Gastroesophageal sphincter (tissue), 4 donors: ENCODE measurements around the gene MYH6. TPM values are rescaled to one million over a fixed set of nuclear protein-coding genes. Genes with fewer than 3 reads are reported as not detected.

Experiments
- ATAC-seq: fragments of 150-250 bp; one replicate; pipeline ENCODE4 v1.9.1; 2016; ENCODE audit warnings: mild to moderate bottlenecking, moderate library complexity
- H3K27ac ChIP-seq, 4 donors: fragments of 200-600 bp; sonication (generic) in 3 of 4; 1 replicate in 3 of 4; 2 replicates in 1 of 4; pipeline ENCODE4 v1.5.1; 2016 to 2019
- H3K27me3 ChIP-seq: fragments of 200-600 bp; sonication (generic); one replicate; pipeline ENCODE4 v1.5.1; 2019
- H3K36me3 ChIP-seq, 2 donors: fragments of 200-600 bp; sonication (generic); one replicate each; pipeline ENCODE4 v1.5.1; 2019; ENCODE audit warnings: control low read depth in 1 of 2
- H3K4me1 ChIP-seq, 3 donors: fragments of 200-600 bp; sonication (generic); 1 replicate in 2 of 3; 2 replicates in 1 of 3; pipeline ENCODE4 v1.5.1; 2016 to 2019; ENCODE audit warnings: control low read depth in 2 of 3
- H3K4me3 ChIP-seq, 2 donors: fragments of 200-600 bp; sonication (generic); one replicate each; pipeline ENCODE4 v1.5.1; 2019; ENCODE audit warnings: mild to moderate bottlenecking in 1 of 2, moderate library complexity in 1 of 2
- H3K9me3 ChIP-seq, 3 donors: fragments of 200-600 bp; sonication (generic); one replicate each; pipeline ENCODE4 v1.5.1; 2017 to 2019; ENCODE audit warnings: control low read depth in 2 of 3
- EP300 ChIP-seq: sonication (generic); formaldehyde crosslinking; IDR thresholded peaks from one replicate; pipeline ENCODE4 v1.6.1; 2017; ENCODE audit warnings: antibody characterized with exemption, mild to moderate bottlenecking
- POLR2A ChIP-seq, 2 donors: fragments of 450-650 bp; IDR thresholded peaks; one replicate each; pipeline ENCODE4 v1.6.1; 2017; ENCODE audit warnings: antibody characterized with exemption in 2 of 2, mild to moderate bottlenecking in 2 of 2, moderate library complexity in 1 of 2
- POLR2AphosphoS5 ChIP-seq: sonication (generic); formaldehyde crosslinking; IDR thresholded peaks from one replicate; pipeline ENCODE4 v1.6.1; 2017; ENCODE audit warnings: antibody characterized with exemption
- WGBS, 2 donors: methylation state at CpG; one replicate each; pipeline ENCODE4 v1.1.5; 2018; ENCODE audit warnings: low coverage in 1 of 2; 5-methylcytosine and 5-hydroxymethylcytosine counted together
- total RNA-seq, 4 donors: library from RNA; depleted of rRNA; stranded (reverse); fragments of >200 nt; gene quantifications; one replicate each; pipeline ENCODE4 v1.1.0, GENCODE V29; 2016
- TF ChIP-seq, protein P1 (sequence below), 4 experiments: fragments of 200-600 bp in 2 of 4; fragments of 450-650 bp in 2 of 4; sonication (generic) in 1 of 4; IDR thresholded peaks; one replicate each; pipeline ENCODE4 v1.5.1; 2017 to 2019; ENCODE audit warnings: antibody characterized with exemption in 4 of 4, mild to moderate bottlenecking in 2 of 4, moderate library complexity in 2 of 4

The MYH6 gene
- total RNA-seq, 4 donors from 2014 or later, result not detected

- no peaks in the 10 kb centered on the region for H3K36me3 ChIP-seq
- no peak overlapping the region for H3K27ac ChIP-seq
- TF ChIP-seq EP300, result no peak
- TF ChIP-seq POLR2AphosphoS5, result no peak
- TF ChIP-seq POLR2A (IDR thresholded peaks at IDR 0.05), result no peak
- TF ChIP-seq, protein P1, sequence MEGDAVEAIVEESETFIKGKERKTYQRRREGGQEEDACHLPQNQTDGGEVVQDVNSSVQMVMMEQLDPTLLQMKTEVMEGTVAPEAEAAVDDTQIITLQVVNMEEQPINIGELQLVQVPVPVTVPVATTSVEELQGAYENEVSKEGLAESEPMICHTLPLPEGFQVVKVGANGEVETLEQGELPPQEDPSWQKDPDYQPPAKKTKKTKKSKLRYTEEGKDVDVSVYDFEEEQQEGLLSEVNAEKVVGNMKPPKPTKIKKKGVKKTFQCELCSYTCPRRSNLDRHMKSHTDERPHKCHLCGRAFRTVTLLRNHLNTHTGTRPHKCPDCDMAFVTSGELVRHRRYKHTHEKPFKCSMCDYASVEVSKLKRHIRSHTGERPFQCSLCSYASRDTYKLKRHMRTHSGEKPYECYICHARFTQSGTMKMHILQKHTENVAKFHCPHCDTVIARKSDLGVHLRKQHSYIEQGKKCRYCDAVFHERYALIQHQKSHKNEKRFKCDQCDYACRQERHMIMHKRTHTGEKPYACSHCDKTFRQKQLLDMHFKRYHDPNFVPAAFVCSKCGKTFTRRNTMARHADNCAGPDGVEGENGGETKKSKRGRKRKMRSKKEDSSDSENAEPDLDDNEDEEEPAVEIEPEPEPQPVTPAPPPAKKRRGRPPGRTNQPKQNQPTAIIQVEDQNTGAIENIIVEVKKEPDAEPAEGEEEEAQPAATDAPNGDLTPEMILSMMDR (IDR thresholded peaks at IDR 0.05), result no peak
- H3K4me3 ChIP-seq, result no peak overlapping the region
- peaks cover 18% of the 10 kb centered on the region for H3K27me3 ChIP-seq
- H3K4me1 ChIP-seq, result peaks cover 0 to 8% (median 3%) of the 10 kb centered on the region in 3 donors
- WGBS, 2 donors, result 80 to 93% methylated on average over 12 to 21 of the region's 29 CpGs
- H3K9me3 ChIP-seq, result no peaks in the 10 kb centered on the region
- no peak for ATAC-seq
Measured at GRCh38 chr14:23384364-23385080, 23.6 kb downstream of the MYH6 start.

GRCh38 chr14:23382731-23383440 is 25.2 kb downstream of the MYH6 start:
- Histone ChIP-seq H3K27me3 (peaks cover 21% of the 10 kb centered on the region), H3K27ac (no peak overlapping the region), H3K4me3 (no peak overlapping the region), H3K9me3 (no peaks in the 10 kb centered on the region), H3K4me1 (peaks cover 0 to 8% (median 3%) of the 10 kb centered on the region in 3 donors), H3K36me3 (no peaks in the 10 kb centered on the region)
- 71 to 84% methylated on average over 6 to 9 of the region's 10 CpGs for WGBS, 2 donors
- ATAC-seq, result no peak
- TF ChIP-seq POLR2A (IDR thresholded peaks at IDR 0.05) (no peak), EP300 (no peak), POLR2AphosphoS5 (no peak)
- TF ChIP-seq, protein P1 (IDR thresholded peaks at IDR 0.05), result no peak

- Histone ChIP-seq H3K9me3 (no peaks in the 10 kb centered on the region), H3K27ac (no peak overlapping the region), H3K4me3 (no peak overlapping the region), H3K4me1 (peaks cover 0 to 8% (median 3%) of the 10 kb centered on the region in 3 donors), H3K36me3 (no peaks in the 10 kb centered on the region), H3K27me3 (peaks cover 21% of the 10 kb centered on the region)
- TF ChIP-seq EP300 (no peak), POLR2AphosphoS5 (no peak), POLR2A (IDR thresholded peaks at IDR 0.05) (no peak)
- TF ChIP-seq, protein P1 (IDR thresholded peaks at IDR 0.05), result no peak
- WGBS, 2 donors, result 92% methylated on average over 6 of the region's 6 CpGs; no CpG with 5 or more reads in 1 of the 2 donors
- ATAC-seq, result no peak
Measured at GRCh38 chr14:23382276-23382675, 25.8 kb downstream of the MYH6 start.

- H3K9me3 ChIP-seq, result no peaks in the 10 kb centered on the region
- H3K4me3 ChIP-seq, result no peak overlapping the region
- peaks cover 0 to 8% (median 3%) of the 10 kb centered on the region in 3 donors for H3K4me1 ChIP-seq
- H3K27me3 ChIP-seq, result peaks cover 21% of the 10 kb centered on the region
- TF ChIP-seq POLR2AphosphoS5 (no peak), POLR2A (IDR thresholded peaks at IDR 0.05) (no peak), EP300 (no peak)
- TF ChIP-seq, protein P1 (IDR thresholded peaks at IDR 0.05), result no peak
- no peak for ATAC-seq
- H3K36me3 ChIP-seq, result no peaks in the 10 kb centered on the region
- WGBS, 2 donors, result 13 to 43% methylated on average over 1 to 3 of the region's 3 CpGs
- no peak overlapping the region for H3K27ac ChIP-seq
Measured at GRCh38 chr14:23381871-23382270, 26.2 kb downstream of the MYH6 start.
